Measurements from ENCODE around the gene SORCS3. TPM values are rescaled to one million over a fixed set of nuclear protein-coding genes. Genes with fewer than 3 reads are reported as not detected.

Gene SORCS3
- total RNA-seq, 1 experiment from 2014 or later = not detected

GRCh38 chr10:104622175-104622574 is 18.9 kb upstream of the SORCS3 start:
- ChIA-PET POLR2A (ENCODE audit: unreplicated experiment) (no interaction called here), CTCF (interaction anchor here (0.7 kb wide), 1 partner anchor 293 kb away, joined by 3 read pairs; no protein-coding TSS in a partner anchor)
- TF ChIP-seq CTCF (conservative IDR thresholded peaks at IDR 0.05) (no peak), EZH2 (IDR thresholded peaks at IDR 0.05; ENCODE audit: low read depth) (no peak)
- no peaks in the 10 kb centered on the region for H3K79me2 ChIP-seq (ENCODE audit: low read depth)
- no peaks in the 10 kb centered on the region for H3K4me1 ChIP-seq (replicated peaks; ENCODE audit: insufficient read depth)
- H3K4me2 ChIP-seq = no peak overlapping the region
- intact Hi-C loops (cut with micrococcal nuclease; ENCODE audit: unreplicated experiment) = loop anchor here (1.0 to 5.0 kb wide), 4 partner anchors 41 to 735 kb away; no protein-coding TSS in a partner anchor
- BruUV-seq (replicated peaks) = no TSS peak
- H3K9me2 ChIP-seq (ENCODE audit: insufficient read depth) = no peaks in the 10 kb centered on the region
- H3K27ac ChIP-seq = no peak overlapping the region
- no peak overlapping the region for H2AFZ ChIP-seq
- H3K4me3 ChIP-seq = no peak overlapping the region
- H3K9me3 ChIP-seq (ENCODE audit: insufficient read depth, low read depth) = no peaks in the 10 kb centered on the region
- no peaks in the 10 kb centered on the region for H4K20me1 ChIP-seq (ENCODE audit: insufficient read depth)
- no peaks in the 10 kb centered on the region for H3K36me3 ChIP-seq (ENCODE audit: low read depth)
- no peak for DNase-seq
- no peaks in the 10 kb centered on the region for H3K27me3 ChIP-seq (ENCODE audit: insufficient read depth, low read depth)
- no peaks in the 10 kb centered on the region for H3F3A ChIP-seq (ENCODE audit: insufficient read depth, low read depth)

- CTCF ChIA-PET = interaction anchor here (0.7 kb wide), 1 partner anchor 293 kb away, joined by 3 read pairs; no protein-coding TSS in a partner anchor
- no TSS peak for BruUV-seq (replicated peaks)
- POLR2A ChIA-PET (ENCODE audit: unreplicated experiment) = no interaction called here
Measured at GRCh38 chr10:104622598-104623209, 18.4 kb upstream of the SORCS3 start.

GRCh38 chr10:104630731-104631130 is 10.4 kb upstream of the SORCS3 start:
- no peaks in the 10 kb centered on the region for H3F3A ChIP-seq (ENCODE audit: insufficient read depth, low read depth)

More at GRCh38 chr10:104622598-104623209, 18.4 kb upstream of the SORCS3 start:
- intact Hi-C loops (cut with micrococcal nuclease; ENCODE audit: unreplicated experiment) = loop anchor here (1.0 to 5.0 kb wide), 4 partner anchors 42 to 735 kb away; no protein-coding TSS in a partner anchor
- Histone ChIP-seq H2AFZ (no peak overlapping the region), H3K4me1 (replicated peaks; ENCODE audit: insufficient read depth) (no peaks in the 10 kb centered on the region), H3K4me2 (no peak overlapping the region), H3K27ac (no peak overlapping the region), H3K9me3 (ENCODE audit: insufficient read depth, low read depth) (no peaks in the 10 kb centered on the region), H3K27me3 (ENCODE audit: insufficient read depth, low read depth) (no peaks in the 10 kb centered on the region), H3K79me2 (ENCODE audit: low read depth) (no peaks in the 10 kb centered on the region), H3K4me3 (no peak overlapping the region), H3K9me2 (ENCODE audit: insufficient read depth) (no peaks in the 10 kb centered on the region), H3K36me3 (ENCODE audit: low read depth) (no peaks in the 10 kb centered on the region), H4K20me1 (ENCODE audit: insufficient read depth) (no peaks in the 10 kb centered on the region), H3F3A (ENCODE audit: insufficient read depth, low read depth) (no peaks in the 10 kb centered on the region)
- peak in 1 of 2 experiments; percentile 24 for DNase-seq
- TF ChIP-seq EZH2 (IDR thresholded peaks at IDR 0.05; ENCODE audit: low read depth) (no peak), CTCF (conservative IDR thresholded peaks at IDR 0.05) (peak; percentile 54)

More at GRCh38 chr10:104630731-104631130, 10.4 kb upstream of the SORCS3 start:
- no peak overlapping the region for H3K27ac ChIP-seq
- POLR2A ChIA-PET (ENCODE audit: unreplicated experiment) = no interaction called here
- H3K79me2 ChIP-seq (ENCODE audit: low read depth) = no peaks in the 10 kb centered on the region
- no peak overlapping the region for H3K4me2 ChIP-seq
- intact Hi-C loops (cut with micrococcal nuclease; ENCODE audit: unreplicated experiment) = no loop called here
- no peaks in the 10 kb centered on the region for H3K9me2 ChIP-seq (ENCODE audit: insufficient read depth)
- peaks cover 15% of the 10 kb centered on the region for H3K27me3 ChIP-seq (ENCODE audit: insufficient read depth, low read depth)
- no peaks in the 10 kb centered on the region for H3K36me3 ChIP-seq (ENCODE audit: low read depth)
- H2AFZ ChIP-seq = no peak overlapping the region
- DNase-seq = no peak
- no TSS peak for BruUV-seq (replicated peaks)
- no peak for TF ChIP-seq CTCF (conservative IDR thresholded peaks at IDR 0.05)
- no peak for TF ChIP-seq EZH2 (IDR thresholded peaks at IDR 0.05; ENCODE audit: low read depth)
- H4K20me1 ChIP-seq (ENCODE audit: insufficient read depth) = no peaks in the 10 kb centered on the region
- no peak overlapping the region for H3K4me3 ChIP-seq
- no peaks in the 10 kb centered on the region for H3K4me1 ChIP-seq (replicated peaks; ENCODE audit: insufficient read depth)
- CTCF ChIA-PET = no interaction called here
- H3K9me3 ChIP-seq (ENCODE audit: insufficient read depth, low read depth) = no peaks in the 10 kb centered on the region
